ENCODE data around the gene PITPNC1. TPM values are rescaled to one million over a fixed set of nuclear protein-coding genes. Genes with fewer than 3 reads are reported as not detected.
"Not testable (repeated sequence)": the region's sequence is repeated elsewhere in the genome, so short reads cannot be mapped to it uniquely, and the experiment has no call there.

Gene PITPNC1
- total RNA-seq, 1 donor from 2014 or later, result 70.9 TPM

GRCh38 chr17:67449845-67450755, 73.0 kb downstream of the PITPNC1 start:
- DNase-seq (ENCODE audit: low spot score in 2 of 2), result no peak
- FAIRE-seq, result no peak

GRCh38 chr17:67452681-67453554, 75.8 kb downstream of the PITPNC1 start:
- FAIRE-seq, result no peak
- DNase-seq (ENCODE audit: low spot score in 2 of 2), result no peak

- FAIRE-seq (no peak), DNase-seq (ENCODE audit: low spot score in 2 of 2) (no peak)
These were observed 79.0 kb downstream of the PITPNC1 start for GRCh38 chr17:67456103-67456502.

GRCh38 chr17:67456889-67457288, 79.8 kb downstream of the PITPNC1 start:
- DNase-seq (ENCODE audit: low spot score in 2 of 2) (no peak), FAIRE-seq (no peak)

- FAIRE-seq, result no peak
- no peak for DNase-seq (ENCODE audit: low spot score in 2 of 2)
These were observed 81.1 kb downstream of the PITPNC1 start for GRCh38 chr17:67458203-67458602.

GRCh38 chr17:67459985-67460384, 82.9 kb downstream of the PITPNC1 start:
- no peak for FAIRE-seq
- no peak for DNase-seq (ENCODE audit: low spot score in 2 of 2)

- FAIRE-seq (no peak), DNase-seq (ENCODE audit: low spot score in 2 of 2) (no peak)
These were observed 84.2 kb downstream of the PITPNC1 start for GRCh38 chr17:67461228-67461780.

GRCh38 chr17:67461876-67462275, 84.8 kb downstream of the PITPNC1 start:
- FAIRE-seq (no peak), DNase-seq (ENCODE audit: low spot score in 2 of 2) (no peak)

- FAIRE-seq, result no peak
These were observed 89.2 kb downstream of the PITPNC1 start for GRCh38 chr17:67466251-67466796.

GRCh38 chr17:67467500-67468455, 90.7 kb downstream of the PITPNC1 start:
- peak in 1 of 2 donors; percentile 24 for DNase-seq (ENCODE audit: low spot score in 2 of 2)
- FAIRE-seq, result no peak

More at GRCh38 chr17:67466251-67466796, 89.2 kb downstream of the PITPNC1 start:
- DNase-seq (ENCODE audit: low spot score in 2 of 2), result no peak

- DNase-seq (ENCODE audit: low spot score in 2 of 2), result peak in 1 of 2 donors; percentile 36
These were observed 92.3 kb downstream of the PITPNC1 start for GRCh38 chr17:67469208-67469980.

GRCh38 chr17:67470163-67470562, 93.1 kb downstream of the PITPNC1 start:
- FAIRE-seq, result no peak
- DNase-seq (ENCODE audit: low spot score in 2 of 2), result no peak

More at GRCh38 chr17:67469208-67469980, 92.3 kb downstream of the PITPNC1 start:
- no peak for FAIRE-seq

- no peak for FAIRE-seq
These were observed 94.0 kb downstream of the PITPNC1 start for GRCh38 chr17:67471118-67471517.

GRCh38 chr17:67472606-67473005, 95.5 kb downstream of the PITPNC1 start:
- not testable (repeated sequence) for DNase-seq (ENCODE audit: low spot score in 2 of 2); FAIRE-seq

More at GRCh38 chr17:67471118-67471517, 94.0 kb downstream of the PITPNC1 start:
- no peak for DNase-seq (ENCODE audit: low spot score in 2 of 2)

- FAIRE-seq (no peak), DNase-seq (ENCODE audit: low spot score in 2 of 2) (no peak)
These were observed 97.1 kb downstream of the PITPNC1 start for GRCh38 chr17:67474081-67474661.

- FAIRE-seq (no peak), DNase-seq (ENCODE audit: low spot score in 2 of 2) (peak; percentile 63 to 69)
These were observed 98.3 kb downstream of the PITPNC1 start for GRCh38 chr17:67475161-67475937.

- no peak for DNase-seq (ENCODE audit: low spot score in 2 of 2)
- FAIRE-seq, result no peak
These were observed 99.8 kb downstream of the PITPNC1 start for GRCh38 chr17:67476787-67477335.
